OCI-LY7 (cell line): ENCODE measurements around the gene TCF12. TPM values are rescaled to one million over a fixed set of nuclear protein-coding genes. Genes with fewer than 3 reads are reported as not detected.

Experiments used
- BruUV-seq: library from RNA; stranded (reverse); fragments of 400-500 nt; replicated peaks from 2 replicates; lab custom pipeline; 2021; lab: Mats Ljungman, UMichigan
- CTCF ChIA-PET: fragments of 300-600 bp; sonication (Branson Sonifier 250); formaldehyde crosslinking; loops from one replicate; lab custom pipeline; 2022; ENCODE audit warnings: antibody characterized with exemption; ENCODE audit not compliant: unreplicated experiment; lab: Charles Lee
- POLR2A ChIA-PET: fragments of 300-600 bp; sonication (Branson Sonifier 250); formaldehyde crosslinking; loops from one replicate; lab custom pipeline; 2022; ENCODE audit warnings: antibody characterized with exemption; lab: Charles Lee
- DNase-seq: peaks from one replicate; pipeline ENCODE4 v3.0.0-alpha.2; 2015; ENCODE audit warnings: low spot score
- H2AFZ ChIP-seq: fragments of 200-600 bp; sonication (generic), shearing (Covaris generic); 2 replicates; pipeline ENCODE4 v1.6.1; 2014; ENCODE audit warnings: mild to moderate bottlenecking, antibody characterized with exemption, low read length, moderate library complexity
- H3K27ac ChIP-seq: fragments of 200-600 bp; sonication (generic); 2 replicates; pipeline ENCODE4 v1.5.1; 2014; ENCODE audit warnings: mixed run types, low read depth, mild to moderate bottlenecking, moderate library complexity, low read length, inconsistent platforms; ENCODE audit not compliant: poor library complexity, severe bottlenecking
- H3K36me3 ChIP-seq: fragments of 200-600 bp; sonication (generic); 2 replicates; pipeline ENCODE4 v1.6.1; 2014; ENCODE audit warnings: mild to moderate bottlenecking, antibody characterized with exemption, low read length, moderate library complexity, mixed read lengths; ENCODE audit not compliant: insufficient read depth
- H3K4me1 ChIP-seq: fragments of 200-600 bp; sonication (generic); 2 replicates; pipeline ENCODE4 v1.5.1; 2014; ENCODE audit warnings: mild to moderate bottlenecking, low read length; ENCODE audit not compliant: insufficient read depth, poor library complexity, severe bottlenecking
- H3K4me2 ChIP-seq: fragments of 200-600 bp; sonication (generic); 2 replicates; pipeline ENCODE4 v1.6.1; 2014; ENCODE audit warnings: mild to moderate bottlenecking, low read length
- H3K4me3 ChIP-seq: fragments of 200-600 bp; sonication (generic); 2 replicates; pipeline ENCODE4 v1.5.1; 2014; ENCODE audit warnings: mild to moderate bottlenecking, low read depth, low read length; ENCODE audit not compliant: poor library complexity, severe bottlenecking
- H3K79me2 ChIP-seq: fragments of 200-600 bp; sonication (generic); 2 replicates; pipeline ENCODE4 v1.6.1; 2016; ENCODE audit warnings: low read depth, mild to moderate bottlenecking, low read length, moderate library complexity, mixed read lengths; ENCODE audit not compliant: insufficient read depth
- H3K9me2 ChIP-seq: fragments of 200-600 bp; sonication (generic); 2 replicates; pipeline ENCODE4 v1.6.1; 2016; ENCODE audit warnings: mild to moderate bottlenecking, low read length, mixed read lengths; ENCODE audit not compliant: insufficient read depth
- H3K9me3 ChIP-seq: fragments of 200-600 bp; sonication (generic); 2 replicates; pipeline ENCODE4 v1.6.1; 2014; ENCODE audit warnings: mild to moderate bottlenecking, mixed run types, low read length, mixed read lengths
- H4K20me1 ChIP-seq: fragments of 200-600 bp; sonication (generic); 2 replicates; pipeline ENCODE4 v1.6.1; 2014; ENCODE audit warnings: mild to moderate bottlenecking, antibody characterized with exemption, low read length, moderate library complexity, mixed read lengths; ENCODE audit not compliant: insufficient read depth
- EZH2phosphoT487 ChIP-seq: fragments of 200-600 bp; sonication (generic); IDR thresholded peaks from 2 replicates; pipeline ENCODE4 v1.6.1; 2018; ENCODE audit warnings: low read depth, borderline replicate concordance, mild to moderate bottlenecking, mixed run types, antibody characterized with exemption, low read length, moderate library complexity, mixed read lengths
- intact Hi-C: fragments of 100-400 bp; cut with micrococcal nuclease; formaldehyde crosslinking; loops from one replicate; pipeline ENCODE4 v1.10.0; 2022; ENCODE audit not compliant: unreplicated experiment
- total RNA-seq, 2 experiments: library from RNA; depleted of rRNA in 1 of 2; stranded (reverse); fragments of >200 nt in 1 of 2; shearing (Covaris generic) in 1 of 2; gene quantifications; 2 replicates each; pipeline ENCODE4 v1.2.3, GENCODE V29; 2014 to 2022
- TF ChIP-seq, protein P1 (sequence below): fragments of 200-600 bp; sonication (generic); conservative IDR thresholded peaks from 2 replicates; pipeline ENCODE4 v1.5.1; 2014; ENCODE audit warnings: mild to moderate bottlenecking, antibody characterized with exemption, low read length, moderate library complexity, mixed read lengths

The TCF12 gene
- total RNA-seq, 2 experiments from 2014 or later = 51.6 to 139 TPM

DNA sequence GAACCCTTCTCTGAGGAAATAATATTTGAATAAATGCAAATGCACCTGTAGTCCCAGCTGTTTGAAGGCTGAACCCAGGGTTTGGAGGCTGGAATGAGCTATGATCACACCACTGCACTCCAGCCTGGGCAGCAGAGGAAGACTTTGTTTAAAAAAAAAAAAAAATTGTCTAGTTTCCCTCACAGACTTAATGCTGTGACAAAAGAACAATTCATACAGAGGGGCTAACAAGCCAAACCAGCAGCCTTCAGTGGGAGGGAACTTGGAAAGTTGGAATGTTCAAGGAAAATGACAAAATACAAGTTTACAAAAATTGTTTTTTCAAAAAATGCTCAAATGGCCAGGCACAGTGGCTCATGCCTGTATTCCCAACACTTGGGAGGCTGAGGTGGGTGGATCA is 229.8 kb downstream of the TCF12 start:
- no TSS peak for BruUV-seq
- ChIA-PET POLR2A (interaction anchor here (0.6 to 2.2 kb wide), 4 partner anchors 10 to 1220 kb away, joined by 3 to 8 read pairs (median 6); no protein-coding TSS in a partner anchor), CTCF (no interaction called here)
- Histone ChIP-seq H3K36me3 (peaks cover 12% of the 10 kb centered on the region), H3K4me2 (no peak overlapping the region), H3K4me1 (peaks cover 3% of the 10 kb centered on the region), H3K4me3 (no peak overlapping the region), H2AFZ (no peak overlapping the region), H4K20me1 (no peaks in the 10 kb centered on the region), H3K27ac (no peak overlapping the region), H3K79me2 (no peaks in the 10 kb centered on the region), H3K9me2 (no peaks in the 10 kb centered on the region), H3K9me3 (peaks cover 5% of the 10 kb centered on the region; the same call in 1 of the 2 replicates)
- DNase-seq = no peak
- intact Hi-C loops = loop anchor here (5.0 to 10.0 kb wide), 2 partner anchors 64 to 653 kb away; no protein-coding TSS in a partner anchor
- no peak for TF ChIP-seq EZH2phosphoT487
- TF ChIP-seq, protein P1, sequence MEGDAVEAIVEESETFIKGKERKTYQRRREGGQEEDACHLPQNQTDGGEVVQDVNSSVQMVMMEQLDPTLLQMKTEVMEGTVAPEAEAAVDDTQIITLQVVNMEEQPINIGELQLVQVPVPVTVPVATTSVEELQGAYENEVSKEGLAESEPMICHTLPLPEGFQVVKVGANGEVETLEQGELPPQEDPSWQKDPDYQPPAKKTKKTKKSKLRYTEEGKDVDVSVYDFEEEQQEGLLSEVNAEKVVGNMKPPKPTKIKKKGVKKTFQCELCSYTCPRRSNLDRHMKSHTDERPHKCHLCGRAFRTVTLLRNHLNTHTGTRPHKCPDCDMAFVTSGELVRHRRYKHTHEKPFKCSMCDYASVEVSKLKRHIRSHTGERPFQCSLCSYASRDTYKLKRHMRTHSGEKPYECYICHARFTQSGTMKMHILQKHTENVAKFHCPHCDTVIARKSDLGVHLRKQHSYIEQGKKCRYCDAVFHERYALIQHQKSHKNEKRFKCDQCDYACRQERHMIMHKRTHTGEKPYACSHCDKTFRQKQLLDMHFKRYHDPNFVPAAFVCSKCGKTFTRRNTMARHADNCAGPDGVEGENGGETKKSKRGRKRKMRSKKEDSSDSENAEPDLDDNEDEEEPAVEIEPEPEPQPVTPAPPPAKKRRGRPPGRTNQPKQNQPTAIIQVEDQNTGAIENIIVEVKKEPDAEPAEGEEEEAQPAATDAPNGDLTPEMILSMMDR = no peak

DNA sequence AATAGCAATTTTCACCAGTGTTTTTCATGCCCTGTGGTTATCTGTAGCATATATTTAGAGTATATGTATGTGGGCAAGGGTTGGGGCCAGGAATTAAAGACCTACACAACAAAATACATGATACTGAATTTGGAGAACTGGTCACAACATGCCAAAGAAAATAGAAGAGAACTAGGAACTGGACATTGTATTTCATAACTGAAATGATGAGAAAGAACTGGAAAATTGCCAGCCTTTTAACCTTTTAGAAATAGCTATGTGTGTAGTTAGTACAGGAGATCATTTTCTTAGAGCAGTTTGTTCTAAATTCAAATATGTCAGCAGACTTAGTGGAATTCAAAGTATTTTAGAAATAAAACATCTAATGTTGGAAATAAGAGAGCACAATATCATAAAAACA is 230.8 kb downstream of the TCF12 start:
- Histone ChIP-seq H3K4me3 (no peak overlapping the region), H3K4me1 (peaks cover 3% of the 10 kb centered on the region), H3K79me2 (no peaks in the 10 kb centered on the region), H3K27ac (no peak overlapping the region), H3K9me2 (no peaks in the 10 kb centered on the region), H2AFZ (no peak overlapping the region), H3K4me2 (no peak overlapping the region), H3K9me3 (peaks cover 5% of the 10 kb centered on the region; the same call in 1 of the 2 replicates), H4K20me1 (no peaks in the 10 kb centered on the region), H3K36me3 (peaks cover 12% of the 10 kb centered on the region)
- intact Hi-C loops = loop anchor here (5.0 to 10.0 kb wide), 2 partner anchors 63 to 654 kb away; no protein-coding TSS in a partner anchor
- no TSS peak for BruUV-seq
- POLR2A ChIA-PET = interaction anchor here (0.6 to 1.2 kb wide), 4 partner anchors 42 to 1975 kb away, joined by 3 to 8 read pairs (median 4); no protein-coding TSS in a partner anchor
- no peak for DNase-seq
- CTCF ChIA-PET = no interaction called here
- TF ChIP-seq, protein P1 = no peak
- no peak for TF ChIP-seq EZH2phosphoT487
